Mucosa of descending colon (tissue), 3 donors: ENCODE data around the gene ZSWIM8. TPM values are rescaled to one million over a fixed set of nuclear protein-coding genes. Genes with fewer than 3 reads are reported as not detected.
A peak's percentile ranks its signal among the peaks of the same experiment; 100 is the strongest.

ENCODE experiments used
- ATAC-seq: fragments of 200-7000 bp; cut with Tn5 transposase; one replicate; pipeline ENCODE4 v1.9.1; 2020; ENCODE audit warnings: mild to moderate bottlenecking, moderate library complexity
- DNase-seq, 3 donors: peaks; one replicate each; pipeline ENCODE4 v3.0.0-alpha.2; 2020
- H3K36me3 ChIP-seq: fragments of 200-600 bp; one replicate; pipeline ENCODE4 v1.8.0; 2021; ENCODE audit warnings: low read depth, mild to moderate bottlenecking
- H3K4me1 ChIP-seq: fragments of 200-600 bp; one replicate; pipeline ENCODE4 v1.8.0; 2021; ENCODE audit warnings: low read depth, mild to moderate bottlenecking
- H3K4me3 ChIP-seq: fragments of 200-600 bp; one replicate; pipeline ENCODE4 v1.8.0; 2021; ENCODE audit warnings: mild to moderate bottlenecking
- H3K9me3 ChIP-seq: fragments of 200-600 bp; one replicate; pipeline ENCODE4 v1.8.0; 2021; ENCODE audit warnings: mild to moderate bottlenecking
- CTCF ChIP-seq: fragments of 200-600 bp; IDR thresholded peaks from one replicate; pipeline ENCODE4 v1.8.0; 2022; ENCODE audit warnings: antibody characterized with exemption, mild to moderate bottlenecking
- intact Hi-C, 2 donors: fragments of 100-400 bp; cut with DNase I in 1 of 2; cut with micrococcal nuclease in 1 of 2; formaldehyde crosslinking; loops; one replicate each; pipeline versions ENCODE4 v1.11.0 to v1.11.1; 2022; cut with DNase I, micrococcal nuclease
- total RNA-seq, 3 donors: library from RNA; stranded (reverse); fragmentation: NEBNext Ultra II Directional in 2 of 3; extraction: Animal tissue kit (Norgen Biotek cat#: 25700) in 2 of 3; gene quantifications; one replicate each; pipeline versions ENCODE4 v1.2.1 to v1.2.4, GENCODE V29; 2021 to 2023
- donor health status: DM: no; HTN: no; CAD: no; lungs with moderate emphysema.
- donor health status: DM: no; HTN: no; CAD: no.
- donor health status: DM: no; HTN: yes; CAD: no.

The ZSWIM8 gene
- total RNA-seq, 3 donors from 2014 or later: 72.5 to 119 (median 90.1) TPM

- Histone ChIP-seq H3K36me3 (no peaks in the 10 kb centered on the region), H3K9me3 (no peaks in the 10 kb centered on the region), H3K4me1 (no peaks in the 10 kb centered on the region), H3K4me3 (no peak overlapping the region)
- TF ChIP-seq CTCF: no peak
- intact Hi-C loops: no loop called here
- no peak for ATAC-seq
- DNase-seq: peak in 2 of 3 donors; percentile 24 to 51
These were observed 15.3 kb downstream of the ZSWIM8 start for GRCh38 chr10:73800560-73801252.

- Histone ChIP-seq H3K9me3 (no peaks in the 10 kb centered on the region), H3K36me3 (no peaks in the 10 kb centered on the region), H3K4me3 (no peak overlapping the region), H3K4me1 (no peaks in the 10 kb centered on the region)
- intact Hi-C loops: no loop called here
- TF ChIP-seq CTCF: no peak
- DNase-seq: peak in 1 of 3 donors; percentile 39
- peak; percentile 2 for ATAC-seq
These were observed 15.8 kb downstream of the ZSWIM8 start for GRCh38 chr10:73801253-73801590.

GRCh38 chr10:73802276-73802991 is 17.0 kb downstream of the ZSWIM8 start:
- ATAC-seq: no peak
- intact Hi-C loops: no loop called here
- Histone ChIP-seq H3K4me3 (no peak overlapping the region), H3K4me1 (no peaks in the 10 kb centered on the region), H3K9me3 (no peaks in the 10 kb centered on the region), H3K36me3 (no peaks in the 10 kb centered on the region)
- TF ChIP-seq CTCF: no peak
- DNase-seq: peak in 2 of 3 donors; percentile 17 to 27

- no peaks in the 10 kb centered on the region for H3K36me3 ChIP-seq
- ATAC-seq (no peak), DNase-seq (peak in 1 of 3 donors; percentile 3)
- intact Hi-C loops: no loop called here
- H3K9me3 ChIP-seq: no peaks in the 10 kb centered on the region
- H3K4me3 ChIP-seq: no peak overlapping the region
- H3K4me1 ChIP-seq: no peaks in the 10 kb centered on the region
- TF ChIP-seq CTCF: no peak
These were observed 18.4 kb downstream of the ZSWIM8 start for GRCh38 chr10:73803680-73804286.

- Histone ChIP-seq H3K4me3 (no peak overlapping the region), H3K36me3 (no peaks in the 10 kb centered on the region), H3K9me3 (no peaks in the 10 kb centered on the region), H3K4me1 (peaks cover 8% of the 10 kb centered on the region)
- no peak for TF ChIP-seq CTCF
- ATAC-seq: no peak
- intact Hi-C loops: no loop called here
- peak in 1 of 3 donors; percentile 14 for DNase-seq
These were observed 21.0 kb downstream of the ZSWIM8 start for GRCh38 chr10:73806176-73806950.
